AG09319 (cell line): ENCODE measurements around the gene MB21D2.

Experiments
- DNase-seq: peaks from one replicate; pipeline ENCODE4 v3.0.0-alpha.2; 2010; ENCODE audit warnings: low read depth; ENCODE audit errors: extremely low read depth
- CTCF ChIP-seq: IDR thresholded peaks from 2 replicates; pipeline ENCODE4 v1.5.1; 2011; ENCODE audit warnings: low read depth, mild to moderate bottlenecking, inconsistent platforms, low read length, moderate library complexity

Gene MB21D2

GRCh38 chr3:192848371-192849233, 69.1 kb downstream of the MB21D2 start:
- DNase-seq, result no peak
- no peak for TF ChIP-seq CTCF

GRCh38 chr3:192847941-192848340, 69.7 kb downstream of the MB21D2 start:
- no peak for TF ChIP-seq CTCF
- DNase-seq, result no peak

GRCh38 chr3:192845526-192845855, 72.2 kb downstream of the MB21D2 start:
- TF ChIP-seq CTCF, result no peak
- no peak for DNase-seq

GRCh38 chr3:192844836-192845525, 72.7 kb downstream of the MB21D2 start:
- TF ChIP-seq CTCF, result no peak

GRCh38 chr3:192844486-192844765, 73.2 kb downstream of the MB21D2 start:
- TF ChIP-seq CTCF, result no peak
- DNase-seq, result no peak

More at GRCh38 chr3:192844836-192845525, 72.7 kb downstream of the MB21D2 start:
- no peak for DNase-seq

GRCh38 chr3:192843723-192844485, 73.8 kb downstream of the MB21D2 start:
- no peak for DNase-seq
- TF ChIP-seq CTCF, result no peak

- TF ChIP-seq CTCF, result no peak
These were observed 74.5 kb downstream of the MB21D2 start for GRCh38 chr3:192843119-192843518.

More at GRCh38 chr3:192843119-192843518, 74.5 kb downstream of the MB21D2 start:
- no peak for DNase-seq
